Stomach (tissue), 4 donors: ENCODE data around the gene RRAGC.
"Not testable (repeated sequence)": the region's sequence is repeated elsewhere in the genome, so short reads cannot be mapped to it uniquely, and the experiment has no call there.

Experiments used
- EP300 ChIP-seq: sonication (generic); formaldehyde crosslinking; IDR thresholded peaks from one replicate; pipeline ENCODE4 v1.6.1; 2017; ENCODE audit warnings: antibody characterized with exemption
- POLR2AphosphoS5 ChIP-seq, 3 donors: sonication (generic); formaldehyde crosslinking; IDR thresholded peaks; one replicate each; pipeline ENCODE4 v1.6.1; 2016; ENCODE audit warnings: antibody characterized with exemption in 3 of 3

GRCh38 chr1:38845088-38845487 lies 14.5 kb downstream of the RRAGC start:
- not testable (repeated sequence) for TF ChIP-seq POLR2AphosphoS5 (IDR thresholded peaks at IDR 0.05); EP300
